DMS114 treated with DMSO at 0.1 percent for 48 hours (cell line): ENCODE measurements around the gene GFPT1.

Experiments
- DNase-seq: peaks from one replicate; lab custom pipeline; 2025; ENCODE audit not compliant: unreplicated experiment; lab: John Stamatoyannopoulos, UW

Gene GFPT1

DNA sequence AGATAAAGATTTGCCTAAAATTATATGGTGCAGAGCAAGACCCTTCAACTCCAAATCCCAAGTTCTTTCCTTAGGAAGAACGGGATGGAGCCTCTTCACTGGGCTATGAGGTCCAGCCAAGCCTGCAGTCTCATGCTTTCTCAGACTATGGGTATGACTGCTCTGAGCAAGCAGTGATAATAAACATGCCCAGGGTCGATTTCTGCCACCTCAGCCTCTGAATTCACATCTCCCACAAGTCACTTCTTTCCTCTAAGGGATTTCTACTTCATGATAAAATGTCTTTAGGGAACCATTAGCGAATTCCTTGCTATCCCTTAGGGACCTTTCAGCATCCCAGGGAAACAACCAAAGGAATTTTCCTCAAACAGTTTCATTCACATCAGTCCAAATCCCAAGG lies 94.8 kb downstream of the GFPT1 start:
- DNase-seq = no peak

DNA sequence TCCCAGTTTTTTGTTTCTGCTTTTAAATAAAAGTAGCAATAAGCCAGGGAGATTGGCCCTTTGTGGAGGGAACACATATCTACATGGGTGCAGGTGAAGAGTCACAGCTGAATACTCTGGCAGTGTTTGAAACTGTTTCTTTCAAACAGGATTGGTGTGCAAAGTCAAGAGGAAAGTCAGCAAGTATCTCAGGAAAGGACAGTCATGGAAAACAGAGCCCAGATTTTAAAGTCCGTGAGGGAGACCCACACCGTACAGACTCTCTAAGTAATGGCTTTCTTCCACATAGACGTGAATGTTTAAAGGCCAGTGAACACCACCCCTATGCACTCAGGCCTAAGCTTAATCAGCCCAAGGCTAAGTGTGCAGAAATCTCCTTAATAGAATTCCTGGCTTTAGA lies 95.3 kb downstream of the GFPT1 start:
- no peak for DNase-seq

DNA sequence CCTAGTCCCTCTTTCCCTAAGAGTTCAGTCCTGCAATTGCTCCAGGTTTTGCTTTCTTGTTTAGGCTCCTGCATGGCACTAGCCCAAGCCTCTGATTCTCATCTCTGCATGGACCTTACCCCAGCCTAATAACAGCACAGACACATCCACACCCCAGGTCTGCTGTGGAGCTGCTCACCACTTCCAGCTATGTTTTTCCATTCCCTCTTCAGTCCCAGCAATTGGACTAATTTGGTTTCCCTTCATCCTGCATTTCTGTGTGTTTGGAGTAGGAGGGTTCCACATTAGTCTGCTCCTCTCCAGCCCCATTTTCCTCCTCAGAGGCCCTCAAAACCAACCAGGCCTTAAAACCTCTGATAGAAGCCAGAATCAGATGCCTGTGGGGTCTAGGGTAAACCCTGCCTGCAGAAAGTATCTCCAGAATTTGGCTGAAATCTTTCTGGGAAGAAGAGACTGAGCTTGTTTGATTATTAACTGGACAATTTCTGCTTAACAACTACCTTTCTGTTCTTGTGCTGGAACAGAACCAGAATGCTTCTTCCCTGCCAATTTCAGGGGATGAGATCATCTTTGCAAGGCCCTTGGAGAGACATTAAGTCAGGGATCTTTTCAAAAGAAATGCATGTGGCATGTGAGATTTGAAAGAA lies 95.9 kb downstream of the GFPT1 start:
- no peak for DNase-seq

DNA sequence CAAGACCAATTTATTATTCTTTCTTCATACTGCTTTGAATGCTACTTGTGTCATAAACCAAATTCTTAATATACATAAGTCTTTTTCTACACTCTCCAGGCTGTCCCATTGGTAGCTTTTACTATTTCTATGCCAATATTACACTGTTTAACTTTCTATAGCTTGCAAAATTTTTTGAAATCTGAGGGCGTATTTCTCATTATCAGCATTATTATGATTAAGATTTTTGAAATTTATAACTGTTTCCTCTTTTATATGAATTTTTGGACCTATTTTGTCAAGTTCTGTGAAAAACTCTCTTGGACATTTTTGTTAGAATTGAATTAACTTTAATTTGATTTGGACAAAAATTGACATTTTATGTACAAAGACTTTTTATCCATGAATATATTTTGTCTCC lies 98.6 kb downstream of the GFPT1 start:
- DNase-seq = no peak

DNA sequence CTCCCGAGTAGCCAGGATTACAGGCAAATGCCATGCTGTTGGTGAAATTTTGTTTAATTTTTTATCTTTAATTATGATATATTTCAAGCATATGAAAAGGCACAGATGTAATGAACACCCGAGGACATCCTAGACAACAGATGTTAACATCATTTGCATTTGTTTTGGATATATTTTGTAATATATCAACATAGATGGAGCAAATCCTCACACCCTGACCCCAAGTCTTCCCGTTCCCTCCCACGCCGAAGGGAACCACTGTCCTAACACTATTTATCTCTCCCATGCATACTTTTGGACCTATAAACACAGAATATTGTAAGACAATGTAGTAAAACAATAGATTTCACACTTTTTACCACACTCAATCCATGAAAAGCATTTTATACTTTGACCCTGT lies 99.5 kb downstream of the GFPT1 start:
- no peak for DNase-seq

DNA sequence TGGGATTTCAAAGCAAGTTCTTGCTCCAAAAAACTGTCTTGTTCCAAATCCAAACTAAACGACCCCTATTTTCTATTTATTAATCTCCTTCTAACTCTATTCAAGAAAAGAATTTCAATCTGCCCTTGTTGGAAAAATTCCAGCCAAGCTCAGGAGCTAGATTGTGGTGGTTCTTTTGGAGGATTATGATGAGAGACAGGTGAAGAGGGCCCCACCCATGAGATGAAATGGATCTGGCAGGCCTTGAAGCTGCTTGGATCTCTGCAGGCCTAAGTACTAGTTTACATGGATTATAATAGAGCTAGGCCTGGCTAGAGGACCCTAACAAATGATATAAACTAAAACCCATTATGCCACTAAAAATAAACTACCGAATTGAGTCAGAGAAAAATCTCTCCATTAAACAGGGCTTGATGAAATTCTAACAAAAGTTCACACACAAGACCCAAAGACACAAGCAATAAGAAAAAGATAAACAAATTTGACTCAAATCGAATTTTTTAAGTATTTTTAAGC lies 101.6 kb downstream of the GFPT1 start:
- DNase-seq = no peak

DNA sequence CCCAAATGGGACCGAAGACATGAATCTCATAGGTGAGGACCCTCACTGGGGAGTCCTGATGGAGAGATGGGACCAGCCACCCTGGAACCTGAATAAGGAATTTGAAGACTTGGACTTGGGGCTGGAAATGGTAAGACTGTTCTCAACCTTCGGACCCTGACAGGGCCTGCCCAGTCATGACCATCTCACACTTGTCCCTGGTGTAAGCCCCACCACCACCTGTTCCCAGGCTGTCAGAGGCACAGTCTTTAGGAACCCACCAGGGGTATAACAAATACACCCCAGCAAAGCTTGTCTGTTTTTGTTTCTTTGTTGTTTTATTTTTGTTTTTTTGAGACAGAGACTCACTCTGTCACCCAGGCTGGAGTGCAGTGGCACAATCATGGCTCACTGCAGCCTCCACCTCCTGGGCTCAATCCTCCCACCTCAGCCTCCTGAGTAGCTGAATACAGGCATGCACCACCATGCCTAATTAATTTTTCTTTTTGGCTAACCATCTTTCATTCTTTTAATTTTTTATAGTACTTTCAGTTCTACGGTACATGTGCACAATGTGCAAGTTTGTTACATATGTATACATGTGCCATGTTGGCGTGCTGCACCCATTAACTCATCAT lies 106.1 kb downstream of the GFPT1 start:
- no peak for DNase-seq

DNA sequence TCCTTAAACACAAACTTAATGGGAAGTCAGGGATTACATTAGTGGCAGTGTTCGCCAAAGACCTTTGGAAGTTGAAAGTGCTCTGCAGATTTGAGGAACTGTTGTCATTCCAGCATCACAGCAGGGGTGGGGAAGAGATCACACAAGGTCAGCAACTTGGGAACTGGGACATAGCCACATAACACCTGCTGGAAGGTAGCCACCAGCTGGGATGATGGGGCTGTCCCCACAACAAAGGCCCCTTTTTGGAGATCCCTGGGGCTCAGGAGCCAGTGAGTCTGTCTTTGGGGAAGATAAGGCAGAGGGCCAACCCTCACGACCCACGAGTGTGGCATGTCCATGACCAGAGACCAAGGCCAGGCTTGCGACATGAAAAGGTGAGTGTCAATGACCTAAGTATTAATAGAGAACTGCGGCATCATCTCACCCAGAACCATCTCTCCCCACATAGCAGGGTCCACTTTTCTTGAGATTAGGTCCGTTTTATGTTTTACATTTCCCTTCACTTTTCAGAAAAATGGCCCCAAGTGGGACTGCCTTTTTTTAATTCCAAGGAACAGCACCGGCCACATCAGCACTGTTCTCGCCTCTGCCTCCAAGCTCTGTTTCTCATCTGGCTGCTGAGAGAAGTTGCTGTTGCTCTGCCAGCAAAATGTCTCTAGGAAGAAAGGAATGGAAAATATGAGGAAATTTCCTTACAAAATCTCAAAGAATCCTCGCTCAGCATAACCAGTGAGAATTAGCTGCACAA lies 106.9 kb downstream of the GFPT1 start:
- DNase-seq = no peak

DNA sequence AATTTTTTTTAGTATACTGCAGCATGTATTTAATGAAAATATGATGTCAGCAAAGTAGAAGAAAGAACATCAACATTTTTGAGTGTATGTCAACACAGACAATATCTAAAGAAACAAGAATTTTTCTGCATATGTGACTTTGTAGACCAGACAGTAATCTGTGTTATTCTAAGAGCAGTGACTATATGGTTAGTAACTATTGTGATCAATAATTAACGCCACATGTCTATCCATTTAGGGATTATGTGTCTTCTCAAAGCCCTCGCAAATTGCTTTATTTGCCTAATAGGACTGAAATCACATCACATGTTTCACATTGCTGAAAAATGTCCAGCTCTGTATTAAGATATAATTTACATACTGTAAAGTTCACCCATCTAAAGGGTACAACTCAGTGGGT lies 107.8 kb downstream of the GFPT1 start:
- no peak for DNase-seq

DNA sequence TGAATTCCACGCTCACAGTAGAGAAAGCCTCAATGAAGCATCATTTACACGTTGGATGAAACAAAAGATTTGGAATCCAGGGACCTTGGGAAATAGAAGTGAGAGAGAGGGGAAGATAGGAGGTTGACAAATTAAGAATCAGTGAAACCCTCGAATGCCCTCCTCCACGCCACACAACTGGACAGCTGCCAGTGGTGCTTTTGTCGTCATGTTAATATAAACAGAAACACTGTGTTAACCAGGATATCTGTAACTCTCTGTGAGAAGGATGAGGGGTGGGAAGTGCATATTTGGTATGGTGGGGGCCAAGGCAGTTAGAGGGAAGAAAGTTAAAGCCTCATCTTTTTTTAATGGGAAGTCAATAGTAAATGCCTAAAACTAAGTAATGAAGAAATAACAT lies 108.7 kb downstream of the GFPT1 start:
- DNase-seq = no peak

DNA sequence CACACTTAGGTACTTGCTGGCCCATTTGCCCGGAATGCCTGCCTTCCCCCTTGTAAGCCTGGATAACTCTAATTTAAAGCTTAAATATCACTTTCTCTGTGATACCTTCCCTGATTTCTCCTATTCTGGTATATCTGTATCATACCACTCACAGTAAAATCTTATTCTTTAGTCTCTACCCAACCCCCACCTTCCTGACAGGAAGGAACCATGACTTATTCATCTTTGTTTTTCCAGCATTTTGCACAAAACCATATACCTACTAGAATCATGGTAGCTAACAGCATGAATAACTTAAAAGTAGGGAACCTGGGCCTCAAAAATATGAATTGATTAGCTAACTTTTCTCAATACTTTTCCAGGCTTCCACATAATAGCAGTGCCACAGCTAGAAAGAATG lies 111.5 kb downstream of the GFPT1 start:
- DNase-seq = no peak

DNA sequence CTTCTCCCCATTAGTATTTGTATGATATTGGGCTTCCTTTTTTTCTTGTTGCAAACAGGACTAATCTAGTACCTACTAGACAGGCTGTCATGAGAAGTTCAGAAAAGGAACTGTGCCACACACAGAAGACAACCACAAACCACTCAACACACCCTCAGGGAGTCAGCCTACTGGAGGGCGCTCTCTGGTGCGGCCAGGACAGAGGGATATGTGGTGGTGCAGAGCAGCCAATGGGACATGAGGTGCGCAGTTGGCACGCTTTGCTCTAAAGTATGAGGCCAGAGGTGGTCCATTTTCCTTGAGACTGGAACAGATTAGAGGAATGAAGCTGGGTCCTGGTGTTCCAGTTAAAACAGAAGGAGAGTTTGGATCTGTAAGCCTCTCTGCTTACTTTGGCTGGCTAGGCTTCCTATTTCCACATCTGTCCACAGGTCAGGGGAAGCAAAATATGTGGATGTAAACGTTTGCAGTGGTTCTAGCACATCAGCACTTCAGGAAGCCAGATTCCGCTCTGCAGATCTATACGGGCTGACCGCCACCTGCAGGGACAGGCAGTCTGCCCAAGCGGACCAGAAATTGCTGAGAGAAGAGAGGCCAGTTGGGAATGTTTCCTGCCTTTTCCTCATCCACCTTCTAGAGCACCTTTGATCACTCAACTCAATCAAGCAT lies 114.1 kb downstream of the GFPT1 start:
- no peak for DNase-seq

DNA sequence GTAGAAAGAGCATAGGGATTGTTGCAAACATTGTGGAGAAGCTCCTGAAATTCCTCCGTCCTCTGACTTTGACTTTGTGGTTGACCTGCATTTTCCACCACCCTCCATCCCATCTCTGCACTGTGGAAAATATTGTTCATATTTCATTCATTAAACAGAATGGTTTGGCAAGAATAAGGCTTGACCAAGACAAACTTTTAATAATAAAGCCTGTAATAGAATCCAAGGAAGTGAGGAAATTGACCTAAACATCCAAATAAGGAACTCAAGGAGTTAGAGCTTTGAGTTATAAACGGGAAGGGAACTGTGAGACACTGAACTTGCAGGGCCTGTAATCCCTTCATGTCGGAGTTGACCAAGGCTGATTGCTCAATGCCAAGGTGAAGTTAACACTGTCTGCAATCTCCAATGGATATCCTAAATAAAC lies 115.2 kb downstream of the GFPT1 start:
- no peak for DNase-seq
